GM21825 (cell line): Measurements from ENCODE around the gene LMTK3.

Experiments used
- ATAC-seq: cut with Tn5 transposase; IDR thresholded peaks from one replicate; pipeline ENCODE4 v1.9.1; 2021; ENCODE audit warnings: mild to moderate bottlenecking, moderate library complexity; ENCODE audit not compliant: unreplicated experiment

The LMTK3 gene

GRCh38 chr19:48450441-48450840, 61.2 kb downstream of the LMTK3 start:
- no peak for ATAC-seq

- ATAC-seq, result no peak
Observed at GRCh38 chr19:48448563-48448962, 63.1 kb downstream of the LMTK3 start.

GRCh38 chr19:48446579-48446978, 65.1 kb downstream of the LMTK3 start:
- ATAC-seq, result no peak

DNA sequence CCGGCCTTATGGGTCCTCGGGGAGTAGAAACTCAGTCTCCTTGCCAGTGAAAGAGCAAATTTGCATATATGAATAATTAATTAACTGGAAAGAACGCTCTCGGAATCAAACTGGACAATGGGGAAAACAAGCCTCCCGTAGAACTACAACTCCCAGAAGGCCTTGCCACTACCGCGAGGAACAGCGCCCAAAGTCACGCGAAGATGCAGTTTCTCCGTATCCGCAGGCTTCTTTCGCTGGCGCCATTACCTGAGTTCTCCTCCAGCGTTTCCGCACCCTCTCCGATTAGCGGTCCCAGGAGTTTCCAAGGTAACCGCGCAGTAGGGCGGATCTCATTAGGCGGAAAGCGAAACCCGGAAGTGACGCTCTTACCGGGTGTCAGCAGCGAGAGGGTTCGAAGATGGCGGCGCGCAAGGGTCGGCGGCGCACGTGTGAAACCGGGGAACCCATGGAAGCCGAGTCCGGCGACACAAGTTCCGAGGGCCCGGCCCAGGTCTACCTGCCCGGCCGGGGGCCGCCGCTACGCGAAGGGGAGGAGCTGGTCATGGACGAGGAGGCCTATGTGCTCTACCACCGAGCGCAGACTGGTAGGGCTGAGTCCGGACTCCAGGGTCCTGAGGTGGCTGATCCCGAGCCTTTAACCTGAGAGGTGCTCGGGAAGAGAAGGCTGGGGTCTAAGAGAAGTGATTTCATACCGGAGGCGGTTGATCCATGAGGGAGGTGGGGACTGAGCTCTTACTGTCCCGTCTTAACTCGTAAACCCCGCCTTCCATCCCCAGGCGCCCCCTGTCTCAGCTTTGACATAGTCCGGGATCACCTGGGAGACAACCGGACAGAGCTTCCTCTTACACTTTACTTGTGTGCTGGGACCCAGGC, 65.8 kb downstream of the LMTK3 start, which contains the start of gene GRWD1:
TSS of gene GRWD1 (plus strand) at position 378 of the 876 bp plus-strand sequence. CDS start at position 401, 23 bp downstream.
- peak; percentile 76 for ATAC-seq

- ATAC-seq, result peak; percentile 21
Observed at GRCh38 chr19:48445256-48445605, 66.4 kb downstream of the LMTK3 start.

- ATAC-seq, result no peak
Observed at GRCh38 chr19:48444936-48445200, 66.8 kb downstream of the LMTK3 start.

DNA sequence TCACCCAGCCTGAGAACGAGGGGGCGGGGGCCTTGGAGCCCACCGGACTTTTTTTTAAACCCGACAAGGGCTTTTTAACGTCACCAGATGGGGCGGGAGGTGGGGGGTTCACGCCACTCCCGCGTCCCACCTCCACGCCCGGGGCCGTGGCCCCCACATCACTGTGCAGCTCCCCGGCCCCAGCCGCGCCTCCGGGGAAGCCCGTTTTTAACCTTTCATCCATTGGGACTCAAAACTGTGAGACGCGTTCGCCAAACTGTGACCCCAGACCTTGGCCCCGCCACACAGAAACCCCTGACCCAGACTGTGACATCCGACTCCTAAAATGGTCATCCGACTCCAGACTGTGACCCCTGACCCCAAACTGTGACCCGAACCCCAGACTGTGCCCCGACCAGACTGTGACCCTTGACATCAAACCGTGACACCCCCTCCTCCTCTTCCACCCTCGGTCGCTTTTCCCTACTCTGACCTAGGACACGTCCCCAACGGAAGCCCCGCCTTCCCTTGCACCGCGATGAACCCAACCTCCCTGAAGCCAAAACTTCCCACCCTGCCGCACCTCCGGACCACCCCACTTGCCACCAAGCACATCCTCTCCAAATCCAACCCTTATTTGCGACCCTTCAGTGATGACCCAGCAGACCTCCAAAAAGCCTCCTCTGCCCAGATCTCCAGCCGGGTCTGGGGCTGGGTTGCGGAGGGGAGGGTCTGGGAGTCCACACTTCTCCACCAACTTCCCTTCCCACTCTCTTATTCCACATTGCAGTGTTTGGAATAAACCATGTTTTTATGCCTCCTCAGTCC, 67.3 kb downstream of the LMTK3 start:
- ATAC-seq, result no peak

- no peak for ATAC-seq
Observed at GRCh38 chr19:48443731-48444128, 67.9 kb downstream of the LMTK3 start.

- no peak for ATAC-seq
Observed at GRCh38 chr19:48443256-48443655, 68.4 kb downstream of the LMTK3 start.

GRCh38 chr19:48442116-48443035, 69.3 kb downstream of the LMTK3 start:
- ATAC-seq, result no peak

- no peak for ATAC-seq
Observed at GRCh38 chr19:48441360-48442050, 70.1 kb downstream of the LMTK3 start.

- no peak for ATAC-seq
Observed at GRCh38 chr19:48436586-48436985, 75.0 kb downstream of the LMTK3 start.
